Kidney capillary endothelial cell (primary cell): ENCODE measurements around the gene MEIKIN.

ENCODE experiments used
- DNase-seq: peaks from one replicate; pipeline ENCODE4 v3.0.0-alpha.2; 2018; ENCODE audit warnings: low spot score

The MEIKIN gene

DNA sequence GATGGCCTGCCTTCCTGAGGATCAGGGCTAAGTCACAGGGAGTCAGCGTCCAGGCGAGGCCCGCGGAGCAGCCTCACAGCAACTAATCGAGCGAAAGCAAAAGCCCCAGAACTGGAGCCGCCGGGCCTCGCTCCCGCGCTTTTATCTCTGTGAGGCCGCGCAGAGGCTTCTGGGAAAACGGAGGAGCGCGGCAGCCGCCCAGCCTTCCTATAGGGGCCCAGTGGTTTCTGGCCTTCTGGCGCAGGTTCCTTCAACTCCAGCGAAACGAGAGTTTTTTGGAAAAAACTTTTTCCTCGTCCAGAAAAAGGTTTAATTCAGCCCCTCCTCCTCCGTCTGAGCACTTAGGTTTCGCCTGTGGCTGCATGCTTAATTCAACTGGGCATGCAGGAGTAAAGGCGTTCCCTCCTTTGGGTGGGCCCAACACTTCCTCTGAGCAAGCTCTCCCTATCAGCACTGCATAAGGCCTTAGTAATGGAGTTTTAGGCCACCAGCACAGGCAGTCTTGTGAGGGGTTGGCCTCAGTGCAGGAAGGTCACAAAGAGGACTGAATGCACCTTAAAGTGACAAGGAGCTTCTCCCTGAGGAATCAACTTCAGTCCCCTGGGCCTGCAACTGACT lies at the start of gene MEIKIN:
TSS of gene MEIKIN (minus strand) at position 113 of the 618 bp plus-strand sequence. CDS start 158 bp downstream, outside the sequence.
- no peak for DNase-seq

- no peak for DNase-seq
Observed at GRCh38 chr5:131994533-131995226, 49.2 kb upstream of the MEIKIN start.

DNA sequence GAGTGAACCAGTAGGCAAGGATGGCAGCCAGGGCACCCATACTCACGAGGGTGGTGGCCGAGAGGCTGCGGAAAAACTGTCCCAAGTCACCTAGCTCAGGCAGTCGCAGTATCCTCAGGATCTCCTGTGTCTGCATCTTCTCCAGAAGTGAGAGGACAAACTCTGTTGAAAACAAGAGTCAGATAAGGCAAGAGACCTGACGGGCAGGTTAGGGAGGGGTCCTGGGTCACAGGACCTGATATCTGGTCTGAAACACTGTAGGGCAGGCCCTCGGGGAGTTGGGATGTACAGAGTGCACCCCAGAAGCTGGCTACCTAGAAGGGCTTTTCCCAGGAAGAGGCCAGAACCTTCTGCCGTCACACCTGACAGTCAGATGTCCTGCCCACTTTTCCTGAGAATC lies 48.6 kb upstream of the MEIKIN start:
- no peak for DNase-seq

- DNase-seq: no peak
Observed at GRCh38 chr5:131993676-131994075, 48.2 kb upstream of the MEIKIN start.

GRCh38 chr5:131992370-131992769 lies 46.9 kb upstream of the MEIKIN start:
- no peak for DNase-seq

DNA sequence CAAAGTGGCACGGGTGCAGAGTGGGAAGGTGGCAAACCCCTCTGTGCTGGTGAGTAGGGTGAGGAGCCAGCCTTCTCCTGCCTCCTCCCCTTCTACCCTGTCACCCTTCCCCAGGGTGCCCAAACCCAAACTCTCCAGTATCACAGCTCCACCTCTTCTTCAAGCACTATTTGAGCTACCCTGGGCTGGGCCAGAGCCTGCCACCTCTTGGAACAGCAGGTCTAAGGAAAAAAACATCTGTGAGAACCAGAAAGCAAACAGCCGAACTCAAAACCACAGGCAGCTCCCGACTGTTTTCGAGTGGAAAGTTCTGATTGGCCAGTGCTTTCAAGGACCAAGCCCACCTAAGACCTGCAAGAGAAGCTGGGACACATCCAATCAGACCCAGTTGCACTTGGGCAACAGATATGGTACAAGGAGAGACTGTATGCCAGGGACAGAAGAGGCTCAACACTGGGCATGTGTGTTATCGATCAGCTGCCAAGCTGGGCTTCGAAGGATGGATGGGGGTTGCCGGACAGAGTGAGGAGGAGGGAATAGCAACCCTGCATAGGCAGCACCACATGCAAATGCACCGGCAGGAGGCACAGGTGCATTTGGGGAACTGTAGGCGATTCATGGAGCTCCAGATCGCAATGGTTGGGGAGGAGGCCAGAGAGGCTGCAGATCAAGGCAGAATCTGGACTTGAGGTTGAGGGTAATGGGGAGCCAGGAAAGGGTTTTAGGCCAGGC lies 46.3 kb upstream of the MEIKIN start:
- no peak for DNase-seq

- DNase-seq: no peak
Observed at GRCh38 chr5:131990716-131991115, 45.3 kb upstream of the MEIKIN start.

DNA sequence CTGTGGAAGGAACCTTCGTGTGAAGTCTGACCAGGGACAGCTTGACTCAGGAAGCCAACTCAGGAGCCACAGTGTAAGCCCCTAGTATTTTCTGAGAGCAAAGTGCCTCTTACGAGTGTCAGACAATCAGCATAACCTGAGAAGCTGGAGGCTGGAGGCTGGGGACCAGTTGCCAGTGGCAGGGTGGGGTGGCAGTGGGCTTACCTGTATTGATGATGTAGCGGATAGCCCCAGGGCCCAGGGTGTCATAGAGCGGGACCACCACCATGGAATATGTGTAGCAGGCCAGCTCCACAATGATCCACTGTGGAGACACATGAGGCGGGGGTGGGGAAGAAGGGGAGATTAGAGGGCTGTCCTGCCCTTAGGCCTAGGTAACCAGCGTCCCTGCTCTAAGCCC lies 43.1 kb upstream of the MEIKIN start:
- DNase-seq: no peak

DNA sequence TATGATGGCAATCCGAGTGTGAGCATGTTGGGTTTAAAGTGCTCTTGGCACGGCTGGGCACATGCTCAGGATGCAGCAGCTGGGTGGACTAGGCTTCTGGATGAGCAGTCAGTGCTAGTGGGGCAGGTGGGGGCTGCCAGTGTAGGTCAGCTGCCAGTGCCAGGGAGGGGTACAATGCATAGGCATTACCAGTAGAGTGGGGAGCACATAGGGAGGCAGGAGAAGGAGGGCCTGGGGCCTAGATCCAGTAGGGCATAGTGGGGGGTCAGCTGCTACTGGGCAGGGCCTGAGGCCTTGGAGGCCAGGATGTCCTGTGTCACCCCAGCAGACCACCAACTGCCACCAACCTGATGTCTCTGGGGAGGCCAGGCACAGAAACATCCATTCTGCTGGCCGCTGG lies 41.8 kb upstream of the MEIKIN start:
- DNase-seq: no peak

DNA sequence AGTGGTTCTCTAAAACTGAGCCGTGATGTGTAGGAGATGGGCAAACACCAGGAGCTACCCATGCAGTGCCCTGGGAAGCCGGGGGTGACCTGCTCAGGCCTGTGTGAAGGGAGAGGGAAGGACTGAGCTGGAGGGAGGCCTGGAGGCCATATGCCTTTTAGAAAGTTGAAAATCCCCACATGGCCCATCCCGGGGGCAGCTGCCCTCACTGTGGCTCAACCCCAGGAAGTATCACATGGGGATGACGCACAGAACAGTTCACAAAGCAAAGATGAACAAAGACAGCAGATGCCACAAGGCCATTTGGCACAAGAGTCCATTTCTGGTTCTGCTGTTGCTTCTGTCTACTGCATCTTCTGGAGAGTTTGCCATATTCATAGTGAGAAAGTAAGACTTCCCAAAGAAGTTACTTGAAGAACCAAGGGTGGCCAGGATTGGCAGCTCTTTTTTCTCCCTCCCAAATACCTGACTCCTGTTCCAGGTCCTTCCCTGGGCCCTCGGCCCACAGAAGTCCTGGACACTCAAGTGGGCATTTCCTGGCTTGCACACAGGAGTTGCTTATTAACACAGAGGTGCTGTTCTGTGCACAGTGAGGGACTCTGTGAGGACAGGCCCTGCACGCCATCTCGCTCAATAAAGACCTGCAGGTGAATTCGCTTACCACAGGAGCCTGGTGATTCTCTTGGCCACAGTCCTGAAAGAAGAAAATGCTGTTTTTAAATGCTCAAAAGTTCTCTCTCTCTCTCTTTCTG lies 40.9 kb upstream of the MEIKIN start:
- DNase-seq: no peak

GRCh38 chr5:131984956-131985665 lies 39.6 kb upstream of the MEIKIN start:
- no peak for DNase-seq

- no peak for DNase-seq
Observed at GRCh38 chr5:131983244-131983771, 37.8 kb upstream of the MEIKIN start.

DNA sequence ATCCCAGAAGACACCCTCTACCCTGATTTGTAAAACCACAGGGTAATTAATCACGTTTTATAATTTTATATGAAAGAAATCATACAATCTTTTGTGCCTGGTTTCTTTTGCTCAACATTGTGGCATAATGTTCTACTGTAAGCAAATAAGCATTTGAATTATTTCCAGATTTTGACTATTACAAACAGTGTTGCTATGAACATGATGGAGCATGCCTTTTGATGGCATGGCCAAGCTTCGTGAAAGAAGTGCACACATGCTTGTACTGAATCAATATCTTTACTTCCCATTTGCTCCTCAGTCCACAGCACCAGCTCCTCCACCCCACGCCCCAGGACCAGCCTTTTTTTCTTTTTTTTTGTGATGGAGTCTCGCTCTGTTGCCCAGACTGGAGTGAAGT lies 36.1 kb upstream of the MEIKIN start:
- no peak for DNase-seq

DNA sequence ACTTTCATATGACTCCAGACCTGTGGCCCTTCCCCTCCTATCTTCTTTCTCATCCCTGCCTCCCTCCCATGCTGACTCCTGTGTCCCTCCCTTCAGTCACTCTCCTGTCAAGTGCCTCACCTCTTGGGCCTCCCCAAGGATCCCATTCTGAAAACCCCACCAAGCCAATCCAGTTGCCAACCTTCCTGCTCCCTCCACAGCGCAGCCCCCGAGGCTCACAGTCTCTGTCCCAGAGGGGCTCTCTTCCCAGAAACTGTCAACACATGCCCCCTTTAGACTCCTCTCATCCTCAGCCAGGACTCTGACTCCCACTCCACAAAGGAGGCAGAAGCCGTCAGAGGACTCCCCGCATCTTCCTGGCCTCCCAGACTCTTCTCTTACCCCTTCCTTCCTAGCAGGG lies 35.2 kb upstream of the MEIKIN start:
- DNase-seq: no peak

GRCh38 chr5:131979816-131980215 lies 34.4 kb upstream of the MEIKIN start:
- no peak for DNase-seq

- DNase-seq: peak; percentile 12
Observed at GRCh38 chr5:131977212-131977604, 31.7 kb upstream of the MEIKIN start.

- no peak for DNase-seq
Observed at GRCh38 chr5:131976414-131977211, 31.1 kb upstream of the MEIKIN start.

DNA sequence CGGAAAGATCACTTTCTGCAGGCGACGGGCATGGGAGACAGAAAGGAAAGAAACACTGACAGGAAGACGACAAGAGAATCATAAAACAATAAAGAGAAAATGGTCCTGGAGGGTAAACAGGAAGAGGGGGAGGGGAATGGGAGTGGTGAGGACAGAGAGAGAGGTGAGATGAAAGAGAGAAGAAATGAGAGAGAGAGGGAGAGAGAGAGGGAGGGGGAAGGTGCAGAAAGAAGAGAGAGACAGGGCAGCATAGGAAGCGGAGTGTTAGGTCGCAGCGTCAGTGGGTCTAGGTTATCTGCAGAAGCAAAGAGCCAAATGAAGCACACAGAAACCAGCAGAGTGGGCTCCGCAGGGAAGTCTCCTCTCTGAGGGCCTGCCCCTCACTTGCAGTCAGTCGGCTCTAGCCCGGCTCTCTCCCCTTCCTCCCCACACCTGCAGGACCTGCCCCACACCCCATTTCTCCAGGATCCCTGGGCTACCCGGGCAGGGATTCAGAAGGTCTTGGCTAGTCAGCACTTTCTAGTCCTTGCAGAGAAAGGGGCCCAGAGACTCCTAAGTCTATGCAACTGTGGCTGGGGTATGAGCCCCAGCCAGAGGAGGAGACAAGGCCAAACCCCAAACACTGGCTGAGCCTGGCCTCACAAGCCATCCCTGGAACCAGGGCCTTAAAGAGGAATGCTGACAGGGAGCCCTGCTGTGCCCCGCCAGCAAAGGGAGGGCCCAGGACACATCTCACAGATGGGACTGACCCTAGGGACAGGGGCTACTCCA lies 29.7 kb upstream of the MEIKIN start:
- no peak for DNase-seq

GRCh38 chr5:131974622-131974955 lies 29.1 kb upstream of the MEIKIN start:
- DNase-seq: no peak

DNA sequence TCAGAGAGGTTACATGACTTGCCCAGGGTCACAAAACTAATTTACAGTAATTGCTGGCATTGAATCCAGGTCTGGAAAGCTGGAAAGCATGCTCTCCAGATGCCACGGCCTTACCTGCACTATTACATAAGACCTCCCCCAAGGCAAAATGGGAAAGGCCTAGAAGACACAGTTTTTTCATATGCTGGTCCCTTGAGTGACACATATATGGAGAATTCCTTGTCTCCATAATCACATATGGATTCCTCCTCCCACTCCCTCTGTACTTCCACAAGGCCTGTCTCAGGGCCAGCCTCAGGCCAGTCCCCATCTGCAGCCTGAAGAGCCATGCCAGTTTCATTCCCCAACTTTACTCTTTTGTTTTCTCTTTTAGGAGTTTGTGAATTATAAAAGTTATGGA lies 28.6 kb upstream of the MEIKIN start:
- DNase-seq: no peak
